Measurements from ENCODE around the gene RIN1. TPM values are rescaled to one million over a fixed set of nuclear protein-coding genes. Genes with fewer than 3 reads are reported as not detected.

The RIN1 gene
- total and polyA plus RNA-seq, 3 experiments from 2014 or later = 1.5 to 2.3 (median 1.7) TPM

GRCh38 chr11:66330931-66331330 is 5.3 kb downstream of the RIN1 start:
- ChIA-PET POLR2A (no interaction called here), CTCF (interaction anchor here (0.9 to 1.6 kb wide), 6 partner anchors 18 to 65 kb away, joined by 3 to 6 read pairs (median 4); no protein-coding TSS in a partner anchor)

GRCh38 chr11:66329165-66329673 is 7.0 kb downstream of the RIN1 start:
- DNase-seq = no peak
- Histone ChIP-seq H3K4me1 (ENCODE audit: insufficient read depth, low read length) (peaks cover 40% of the 10 kb centered on the region), H3K9me3 (ENCODE audit: low read length) (no peaks in the 10 kb centered on the region), H3K27ac (ENCODE audit: low read depth, low read length) (no peak overlapping the region), H3K27me3 (ENCODE audit: insufficient read depth, low read length, poor library complexity, severe bottlenecking) (no peaks in the 10 kb centered on the region), H3K4me3 (ENCODE audit: low read length) (no peak overlapping the region), H3K36me3 (ENCODE audit: insufficient read depth, low read length) (no peaks in the 10 kb centered on the region)
- POLR2A ChIA-PET = interaction anchor here (1.6 kb wide), 1 partner anchor 17 kb away, joined by 6 read pairs; no protein-coding TSS in a partner anchor
- Mint-ChIP-seq H3K4me1 (peaks cover 33 to 47% (median 34%) of the 10 kb centered on the region in 3 donors), H3K36me3 (peaks cover 0 to 8% (median 1%) of the 10 kb centered on the region in 3 donors), H3K27ac (peak overlapping the region in 4 of 8 donors; percentile 90 to 94 (median 93)), H3K27me3 (peaks cover 0 to 3% of the 10 kb centered on the region in 2 donors), H3K4me3 (no peak overlapping the region), H3K9me3 (no peaks in the 10 kb centered on the region)
- CTCF ChIA-PET = interaction anchor here (0.7 to 2.5 kb wide), 7 partner anchors 11 to 60 kb away, joined by 3 to 46 read pairs (median 6); partner anchors contain the start of genes BRMS1 and CD248

More at GRCh38 chr11:66330931-66331330, 5.3 kb downstream of the RIN1 start:
- H3K27me3 ChIP-seq (ENCODE audit: insufficient read depth, low read length, poor library complexity, severe bottlenecking) = no peaks in the 10 kb centered on the region
- Mint-ChIP-seq H3K36me3 (peaks cover 0 to 9% (median 2%) of the 10 kb centered on the region in 3 donors), H3K27ac (peak overlapping the region in 3 of 8 donors; percentile 7 to 54 (median 29)), H3K9me3 (no peaks in the 10 kb centered on the region), H3K27me3 (peaks cover 0 to 3% of the 10 kb centered on the region in 2 donors), H3K4me1 (peaks cover 24 to 37% (median 25%) of the 10 kb centered on the region in 3 donors), H3K4me3 (no peak overlapping the region)
- H3K36me3 ChIP-seq (ENCODE audit: insufficient read depth, low read length) = no peaks in the 10 kb centered on the region
- DNase-seq = peak in 1 of 5 donors; percentile 30
- no peak overlapping the region for H3K4me3 ChIP-seq (ENCODE audit: low read length)
- H3K27ac ChIP-seq (ENCODE audit: low read depth, low read length) = no peak overlapping the region
- H3K4me1 ChIP-seq (ENCODE audit: insufficient read depth, low read length) = peaks cover 37% of the 10 kb centered on the region
- H3K9me3 ChIP-seq (ENCODE audit: low read length) = no peaks in the 10 kb centered on the region

- H3K4me1 Mint-ChIP-seq = peaks cover 35 to 51% (median 37%) of the 10 kb centered on the region in 3 donors
- ChIA-PET CTCF (interaction anchor here (0.7 to 2.5 kb wide), 7 partner anchors 11 to 61 kb away, joined by 3 to 46 read pairs (median 6); partner anchors contain the start of genes BRMS1 and CD248), POLR2A (interaction anchor here (1.6 kb wide), 1 partner anchor 16 kb away, joined by 6 read pairs; no protein-coding TSS in a partner anchor)
- peak overlapping the region; percentile 22 for H3K27ac ChIP-seq (ENCODE audit: low read depth, low read length)
- no peaks in the 10 kb centered on the region for H3K27me3 ChIP-seq (ENCODE audit: insufficient read depth, low read length, poor library complexity, severe bottlenecking)
- DNase-seq = peak; percentile 70 to 85 (median 79)
- H3K36me3 ChIP-seq (ENCODE audit: insufficient read depth, low read length) = no peaks in the 10 kb centered on the region
- H3K27me3 Mint-ChIP-seq = peaks cover 0 to 3% of the 10 kb centered on the region in 2 donors
- H3K27ac Mint-ChIP-seq = peak overlapping the region; percentile 79 to 94 (median 92)
- peaks cover 40% of the 10 kb centered on the region for H3K4me1 ChIP-seq (ENCODE audit: insufficient read depth, low read length)
- H3K9me3 Mint-ChIP-seq = no peaks in the 10 kb centered on the region
- H3K36me3 Mint-ChIP-seq = peaks cover 0 to 7% (median 0%) of the 10 kb centered on the region in 3 donors
- peak overlapping the region; percentile 15 to 70 (median 57) for H3K4me3 Mint-ChIP-seq
- peak overlapping the region; percentile 38 for H3K4me3 ChIP-seq (ENCODE audit: low read length)
- H3K9me3 ChIP-seq (ENCODE audit: low read length) = no peaks in the 10 kb centered on the region
These were observed 7.7 kb downstream of the RIN1 start for GRCh38 chr11:66328302-66329144.

GRCh38 chr11:66328031-66328301 is 8.3 kb downstream of the RIN1 start:
- peak overlapping the region in 6 of 7 donors; percentile 35 to 70 (median 58) for H3K4me3 Mint-ChIP-seq
- Histone ChIP-seq H3K27me3 (ENCODE audit: insufficient read depth, low read length, poor library complexity, severe bottlenecking) (no peaks in the 10 kb centered on the region), H3K9me3 (ENCODE audit: low read length) (no peaks in the 10 kb centered on the region), H3K36me3 (ENCODE audit: insufficient read depth, low read length) (no peaks in the 10 kb centered on the region), H3K4me3 (ENCODE audit: low read length) (peak overlapping the region; percentile 2), H3K27ac (ENCODE audit: low read depth, low read length) (peak overlapping the region; percentile 22), H3K4me1 (ENCODE audit: insufficient read depth, low read length) (peaks cover 40% of the 10 kb centered on the region)
- CTCF ChIA-PET = no interaction called here
- POLR2A ChIA-PET = no interaction called here
- DNase-seq = peak in 4 of 5 donors; percentile 50 to 83 (median 68)
- peaks cover 38 to 51% (median 40%) of the 10 kb centered on the region in 3 donors for H3K4me1 Mint-ChIP-seq
- H3K27ac Mint-ChIP-seq = peak overlapping the region; percentile 79 to 94 (median 92)
- H3K27me3 Mint-ChIP-seq = peaks cover 0 to 3% of the 10 kb centered on the region in 2 donors
- no peaks in the 10 kb centered on the region for H3K9me3 Mint-ChIP-seq
- H3K36me3 Mint-ChIP-seq = peaks cover 0 to 5% (median 0%) of the 10 kb centered on the region in 3 donors

GRCh38 chr11:66327171-66328030 is 8.8 kb downstream of the RIN1 start:
- DNase-seq = no peak
- H3K27ac ChIP-seq (ENCODE audit: low read depth, low read length) = no peak overlapping the region
- no peaks in the 10 kb centered on the region for H3K9me3 Mint-ChIP-seq
- no peaks in the 10 kb centered on the region for H3K27me3 ChIP-seq (ENCODE audit: insufficient read depth, low read length, poor library complexity, severe bottlenecking)
- peaks cover 40 to 52% (median 40%) of the 10 kb centered on the region in 3 donors for H3K4me1 Mint-ChIP-seq
- ChIA-PET POLR2A (interaction anchor here (0.5 to 1.8 kb wide), 5 partner anchors 10 to 929 kb away, joined by 3 to 10 read pairs (median 6); partner anchors contain the start of gene CD248), CTCF (interaction anchor here (1.1 to 4.0 kb wide), 3 partner anchors 10 to 58 kb away, joined by 3 to 47 read pairs (median 8); partner anchors contain the start of gene CD248)
- peaks cover 40% of the 10 kb centered on the region for H3K4me1 ChIP-seq (ENCODE audit: insufficient read depth, low read length)
- H3K9me3 ChIP-seq (ENCODE audit: low read length) = no peaks in the 10 kb centered on the region
- H3K27ac Mint-ChIP-seq = peak overlapping the region; percentile 79 to 94 (median 92)
- no peaks in the 10 kb centered on the region for H3K36me3 Mint-ChIP-seq
- H3K36me3 ChIP-seq (ENCODE audit: insufficient read depth, low read length) = no peaks in the 10 kb centered on the region
- H3K27me3 Mint-ChIP-seq = peaks cover 0 to 3% of the 10 kb centered on the region in 2 donors
- peak overlapping the region; percentile 2 for H3K4me3 ChIP-seq (ENCODE audit: low read length)
- H3K4me3 Mint-ChIP-seq = peak overlapping the region; percentile 6 to 70 (median 35)

- peak in 1 of 5 donors; percentile 57 for DNase-seq
- Mint-ChIP-seq H3K36me3 (no peaks in the 10 kb centered on the region), H3K9me3 (no peaks in the 10 kb centered on the region), H3K4me1 (peaks cover 42 to 55% (median 42%) of the 10 kb centered on the region in 3 donors), H3K27ac (peak overlapping the region; percentile 68 to 96 (median 84)), H3K4me3 (peak overlapping the region in 3 of 7 donors; percentile 52 to 65 (median 65)), H3K27me3 (peaks cover 0 to 3% of the 10 kb centered on the region in 2 donors)
- Histone ChIP-seq H3K27ac (ENCODE audit: low read depth, low read length) (no peak overlapping the region), H3K36me3 (ENCODE audit: insufficient read depth, low read length) (no peaks in the 10 kb centered on the region), H3K9me3 (ENCODE audit: low read length) (no peaks in the 10 kb centered on the region), H3K27me3 (ENCODE audit: insufficient read depth, low read length, poor library complexity, severe bottlenecking) (no peaks in the 10 kb centered on the region), H3K4me1 (ENCODE audit: insufficient read depth, low read length) (peaks cover 44% of the 10 kb centered on the region), H3K4me3 (ENCODE audit: low read length) (no peak overlapping the region)
- POLR2A ChIA-PET = interaction anchor here (0.5 to 1.8 kb wide), 6 partner anchors 9 to 930 kb away, joined by 3 to 10 read pairs (median 5); partner anchors contain the start of gene CD248
- CTCF ChIA-PET = interaction anchor here (1.1 to 4.0 kb wide), 3 partner anchors 9 to 59 kb away, joined by 3 to 47 read pairs (median 8); partner anchors contain the start of gene CD248
These were observed 9.7 kb downstream of the RIN1 start for GRCh38 chr11:66326261-66327111.

Data from CD8-positive, alpha-beta memory T cell (primary cell).